ENCODE data around the gene ZAP70.

The ZAP70 gene

GRCh38 chr2:97719362-97720155, 6.2 kb downstream of the ZAP70 start:
- no peak for DNase-seq (ENCODE audit: low read depth)
- no peak overlapping the region for H3K4me3 ChIP-seq (ENCODE audit: low read length)
- peaks cover 22% of the 10 kb centered on the region for H3K27me3 ChIP-seq (replicated peaks; ENCODE audit: control insufficient read depth, insufficient read depth, low read length)
- H3K36me3 ChIP-seq (ENCODE audit: control insufficient read depth, insufficient read depth, low read length, severe bottlenecking), result no peaks in the 10 kb centered on the region
- no peaks in the 10 kb centered on the region for H3K9me3 ChIP-seq (ENCODE audit: control insufficient read depth, low read length)
- H3K4me1 ChIP-seq (ENCODE audit: control insufficient read depth, insufficient read depth, low read length), result no peaks in the 10 kb centered on the region
- no peak overlapping the region for H3K9ac ChIP-seq (ENCODE audit: low read length)

- no peak for DNase-seq (ENCODE audit: low read depth)
- Histone ChIP-seq H3K4me1 (ENCODE audit: control insufficient read depth, insufficient read depth, low read length) (no peaks in the 10 kb centered on the region), H3K36me3 (ENCODE audit: control insufficient read depth, insufficient read depth, low read length, severe bottlenecking) (no peaks in the 10 kb centered on the region), H3K9ac (ENCODE audit: low read length) (no peak overlapping the region), H3K9me3 (ENCODE audit: control insufficient read depth, low read length) (no peaks in the 10 kb centered on the region), H3K4me3 (ENCODE audit: low read length) (no peak overlapping the region), H3K27me3 (replicated peaks; ENCODE audit: control insufficient read depth, insufficient read depth, low read length) (peaks cover 27% of the 10 kb centered on the region)
Measured at GRCh38 chr2:97720746-97721145, 7.4 kb downstream of the ZAP70 start.

- H3K27me3 ChIP-seq (replicated peaks; ENCODE audit: control insufficient read depth, insufficient read depth, low read length), result peaks cover 26% of the 10 kb centered on the region
- H3K4me3 ChIP-seq (ENCODE audit: low read length), result no peak overlapping the region
Measured at GRCh38 chr2:97722227-97722626, 8.9 kb downstream of the ZAP70 start.

GRCh38 chr2:97723156-97724072, 10.0 kb downstream of the ZAP70 start:
- H3K4me3 ChIP-seq (ENCODE audit: low read length), result no peak overlapping the region
- no peak overlapping the region for H3K9ac ChIP-seq (ENCODE audit: low read length)
- H3K4me1 ChIP-seq (ENCODE audit: control insufficient read depth, insufficient read depth, low read length), result no peaks in the 10 kb centered on the region
- no peaks in the 10 kb centered on the region for H3K36me3 ChIP-seq (ENCODE audit: control insufficient read depth, insufficient read depth, low read length, severe bottlenecking)
- peaks cover 6% of the 10 kb centered on the region for H3K9me3 ChIP-seq (ENCODE audit: control insufficient read depth, low read length)
- DNase-seq (ENCODE audit: low read depth), result no peak
- H3K27me3 ChIP-seq (replicated peaks; ENCODE audit: control insufficient read depth, insufficient read depth, low read length), result peaks cover 16% of the 10 kb centered on the region

More at GRCh38 chr2:97722227-97722626, 8.9 kb downstream of the ZAP70 start:
- DNase-seq (ENCODE audit: low read depth), result no peak
- no peaks in the 10 kb centered on the region for H3K4me1 ChIP-seq (ENCODE audit: control insufficient read depth, insufficient read depth, low read length)
- H3K36me3 ChIP-seq (ENCODE audit: control insufficient read depth, insufficient read depth, low read length, severe bottlenecking), result no peaks in the 10 kb centered on the region
- H3K9me3 ChIP-seq (ENCODE audit: control insufficient read depth, low read length), result peaks cover 6% of the 10 kb centered on the region
- H3K9ac ChIP-seq (ENCODE audit: low read length), result no peak overlapping the region

GRCh38 chr2:97724073-97724410, 10.7 kb downstream of the ZAP70 start:
- DNase-seq (ENCODE audit: low read depth), result no peak
- Histone ChIP-seq H3K4me1 (ENCODE audit: control insufficient read depth, insufficient read depth, low read length) (no peaks in the 10 kb centered on the region), H3K36me3 (ENCODE audit: control insufficient read depth, insufficient read depth, low read length, severe bottlenecking) (no peaks in the 10 kb centered on the region), H3K4me3 (ENCODE audit: low read length) (no peak overlapping the region), H3K27me3 (replicated peaks; ENCODE audit: control insufficient read depth, insufficient read depth, low read length) (peaks cover 11% of the 10 kb centered on the region), H3K9ac (ENCODE audit: low read length) (no peak overlapping the region), H3K9me3 (ENCODE audit: control insufficient read depth, low read length) (peaks cover 6% of the 10 kb centered on the region)

- H3K4me3 ChIP-seq (ENCODE audit: low read length), result no peak overlapping the region
- DNase-seq (ENCODE audit: low read depth), result no peak
- H3K36me3 ChIP-seq (ENCODE audit: control insufficient read depth, insufficient read depth, low read length, severe bottlenecking), result no peaks in the 10 kb centered on the region
- peaks cover 6% of the 10 kb centered on the region for H3K9me3 ChIP-seq (ENCODE audit: control insufficient read depth, low read length)
- no peaks in the 10 kb centered on the region for H3K4me1 ChIP-seq (ENCODE audit: control insufficient read depth, insufficient read depth, low read length)
- H3K27me3 ChIP-seq (replicated peaks; ENCODE audit: control insufficient read depth, insufficient read depth, low read length), result peaks cover 11% of the 10 kb centered on the region
- H3K9ac ChIP-seq (ENCODE audit: low read length), result no peak overlapping the region
Measured at GRCh38 chr2:97724501-97724900, 11.1 kb downstream of the ZAP70 start.

GRCh38 chr2:97724946-97725688, 11.7 kb downstream of the ZAP70 start:
- H3K9me3 ChIP-seq (ENCODE audit: control insufficient read depth, low read length), result peaks cover 8% of the 10 kb centered on the region

GRCh38 chr2:97726261-97727064, 13.1 kb downstream of the ZAP70 start:
- H3K36me3 ChIP-seq (ENCODE audit: control insufficient read depth, insufficient read depth, low read length, severe bottlenecking), result no peaks in the 10 kb centered on the region
- no peak overlapping the region for H3K9ac ChIP-seq (ENCODE audit: low read length)
- H3K4me1 ChIP-seq (ENCODE audit: control insufficient read depth, insufficient read depth, low read length), result no peaks in the 10 kb centered on the region
- peaks cover 11% of the 10 kb centered on the region for H3K27me3 ChIP-seq (replicated peaks; ENCODE audit: control insufficient read depth, insufficient read depth, low read length)
- peaks cover 12% of the 10 kb centered on the region for H3K9me3 ChIP-seq (ENCODE audit: control insufficient read depth, low read length)
- H3K4me3 ChIP-seq (ENCODE audit: low read length), result no peak overlapping the region
- DNase-seq (ENCODE audit: low read depth), result no peak

More at GRCh38 chr2:97724946-97725688, 11.7 kb downstream of the ZAP70 start:
- Histone ChIP-seq H3K27me3 (replicated peaks; ENCODE audit: control insufficient read depth, insufficient read depth, low read length) (peaks cover 11% of the 10 kb centered on the region), H3K9ac (ENCODE audit: low read length) (no peak overlapping the region), H3K4me1 (ENCODE audit: control insufficient read depth, insufficient read depth, low read length) (no peaks in the 10 kb centered on the region), H3K4me3 (ENCODE audit: low read length) (no peak overlapping the region), H3K36me3 (ENCODE audit: control insufficient read depth, insufficient read depth, low read length, severe bottlenecking) (no peaks in the 10 kb centered on the region)
- no peak for DNase-seq (ENCODE audit: low read depth)

GRCh38 chr2:97727296-97727695, 13.9 kb downstream of the ZAP70 start:
- Histone ChIP-seq H3K9ac (ENCODE audit: low read length) (no peak overlapping the region), H3K4me1 (ENCODE audit: control insufficient read depth, insufficient read depth, low read length) (no peaks in the 10 kb centered on the region), H3K9me3 (ENCODE audit: control insufficient read depth, low read length) (peaks cover 12% of the 10 kb centered on the region), H3K4me3 (ENCODE audit: low read length) (no peak overlapping the region), H3K36me3 (ENCODE audit: control insufficient read depth, insufficient read depth, low read length, severe bottlenecking) (no peaks in the 10 kb centered on the region), H3K27me3 (replicated peaks; ENCODE audit: control insufficient read depth, insufficient read depth, low read length) (peaks cover 14% of the 10 kb centered on the region)
- DNase-seq (ENCODE audit: low read depth), result no peak

GRCh38 chr2:97728091-97728731, 14.8 kb downstream of the ZAP70 start:
- Histone ChIP-seq H3K9me3 (ENCODE audit: control insufficient read depth, low read length) (peaks cover 12% of the 10 kb centered on the region), H3K36me3 (ENCODE audit: control insufficient read depth, insufficient read depth, low read length, severe bottlenecking) (no peaks in the 10 kb centered on the region), H3K4me1 (ENCODE audit: control insufficient read depth, insufficient read depth, low read length) (no peaks in the 10 kb centered on the region), H3K27me3 (replicated peaks; ENCODE audit: control insufficient read depth, insufficient read depth, low read length) (peaks cover 14% of the 10 kb centered on the region), H3K9ac (ENCODE audit: low read length) (no peak overlapping the region), H3K4me3 (ENCODE audit: low read length) (no peak overlapping the region)
- no peak for DNase-seq (ENCODE audit: low read depth)

Data from adipocyte (in vitro differentiated cells).